Mesenchymal stem cell (in vitro differentiated cells and primary cell): ENCODE data around the gene SNX15.

ENCODE experiments used
- DNase-seq: peaks from one replicate; pipeline ENCODE4 v3.0.0-alpha.2; 2013
- H2AFZ ChIP-seq: one replicate; pipeline ENCODE4 v1.6.1; 2013; ENCODE audit warnings: low read depth, mild to moderate bottlenecking, control low read depth, inconsistent platforms, low read length, moderate library complexity
- H2AK5ac ChIP-seq: 2 replicates; pipeline ENCODE4 v1.6.1; 2013; ENCODE audit warnings: low read length, moderate library complexity, mild to moderate bottlenecking, inconsistent platforms; ENCODE audit not compliant: severe bottlenecking
- H2BK120ac ChIP-seq: one replicate; pipeline ENCODE4 v1.6.1; 2013; ENCODE audit warnings: low read depth, mild to moderate bottlenecking, inconsistent platforms, low read length, moderate library complexity
- H2BK12ac ChIP-seq, 2 experiments: one replicate each; pipeline ENCODE4 v1.6.1; 2013; ENCODE audit warnings: inconsistent platforms in 2 of 2, low read length in 2 of 2, mild to moderate bottlenecking in 2 of 2, moderate library complexity in 2 of 2, control low read depth in 1 of 2
- H2BK15ac ChIP-seq: one replicate; pipeline ENCODE4 v1.6.1; 2013; ENCODE audit warnings: mild to moderate bottlenecking, low read depth, inconsistent platforms; ENCODE audit not compliant: poor library complexity, severe bottlenecking
- H2BK5ac ChIP-seq: 2 replicates; pipeline ENCODE4 v1.6.1; 2013; ENCODE audit warnings: low read depth, mild to moderate bottlenecking, low read length, control low read depth, inconsistent platforms; ENCODE audit not compliant: poor library complexity, severe bottlenecking
- H3K14ac ChIP-seq, 2 experiments: one replicate each; pipeline ENCODE4 v1.6.1; 2013; ENCODE audit warnings: inconsistent platforms in 2 of 2, low read length in 2 of 2, control low read depth in 1 of 2, mild to moderate bottlenecking in 1 of 2, moderate library complexity in 1 of 2
- H3K18ac ChIP-seq, 2 experiments: one replicate each; pipeline ENCODE4 v1.6.1; 2013; ENCODE audit warnings: inconsistent platforms in 2 of 2, low read length in 2 of 2, control low read depth in 1 of 2, low read depth in 1 of 2, mild to moderate bottlenecking in 1 of 2
- H3K23ac ChIP-seq, 2 experiments: one replicate each; pipeline ENCODE4 v1.6.1; 2013; ENCODE audit warnings: inconsistent platforms in 2 of 2, low read length in 2 of 2, mild to moderate bottlenecking in 2 of 2, moderate library complexity in 2 of 2, control low read depth in 1 of 2
- H3K27ac ChIP-seq: 2 replicates; pipeline ENCODE4 v1.5.1; 2013; ENCODE audit warnings: mild to moderate bottlenecking, moderate library complexity, low read length, control low read depth, inconsistent platforms; ENCODE audit not compliant: poor library complexity, severe bottlenecking
- H3K27me3 ChIP-seq, 2 experiments: 2 replicates each; pipeline versions ENCODE4 v1.6.1 to v1.7.0; 2013; ENCODE audit warnings: low read length in 2 of 2, mild to moderate bottlenecking in 2 of 2, moderate library complexity in 2 of 2, control low read depth in 1 of 2, inconsistent platforms in 1 of 2; ENCODE audit not compliant: control insufficient read depth in 1 of 2, insufficient read depth in 1 of 2
- H3K36me3 ChIP-seq, 2 experiments: 2 replicates each; pipeline versions ENCODE4 v1.6.1 to v1.7.0; 2013; ENCODE audit warnings: low read length in 2 of 2, control low read depth in 1 of 2, inconsistent platforms in 1 of 2, low read depth in 1 of 2, mild to moderate bottlenecking in 1 of 2; ENCODE audit not compliant: insufficient read depth in 2 of 2, control insufficient read depth in 1 of 2
- H3K4ac ChIP-seq, 2 experiments: one replicate each; pipeline ENCODE4 v1.6.1; 2013; ENCODE audit warnings: inconsistent platforms in 2 of 2, low read length in 2 of 2, mild to moderate bottlenecking in 2 of 2, moderate library complexity in 2 of 2, control low read depth in 1 of 2, low read depth in 1 of 2
- H3K4me1 ChIP-seq: 2 replicates; pipeline ENCODE4 v1.6.1; 2013; ENCODE audit warnings: low read depth, low read length, control low read depth; ENCODE audit not compliant: control insufficient read depth, insufficient read depth
- H3K4me2 ChIP-seq: 2 replicates; pipeline ENCODE4 v1.6.1; 2013; ENCODE audit warnings: low read length, mild to moderate bottlenecking, inconsistent platforms; ENCODE audit not compliant: poor library complexity, severe bottlenecking
- H3K4me3 ChIP-seq, 2 experiments: 2 replicates each; pipeline versions ENCODE4 v1.5.1 to v1.7.0; 2013; ENCODE audit warnings: low read length in 2 of 2, mild to moderate bottlenecking in 2 of 2, control low read depth in 1 of 2, low read depth in 1 of 2; ENCODE audit not compliant: insufficient read depth in 1 of 2
- H3K79me1 ChIP-seq: replicated peaks from 2 replicates; pipeline ENCODE4 v1.6.1; 2013; ENCODE audit warnings: mild to moderate bottlenecking, control low read depth, low read length, inconsistent platforms; ENCODE audit not compliant: poor library complexity, severe bottlenecking
- H3K9ac ChIP-seq: 2 replicates; pipeline ENCODE4 v1.7.0; 2013; ENCODE audit warnings: mild to moderate bottlenecking, low read length, moderate library complexity
- H3K9me3 ChIP-seq: 2 replicates; pipeline ENCODE4 v1.7.0; 2013; ENCODE audit warnings: mild to moderate bottlenecking, low read length; ENCODE audit not compliant: control insufficient read depth
- H4K8ac ChIP-seq: one replicate; pipeline ENCODE4 v1.6.1; 2013; ENCODE audit warnings: inconsistent platforms, mild to moderate bottlenecking, low read length, moderate library complexity
- H4K91ac ChIP-seq: one replicate; pipeline ENCODE4 v1.6.1; 2013; ENCODE audit warnings: mild to moderate bottlenecking, low read length, inconsistent platforms
- WGBS: methylation state at CpG from one replicate; pipeline ENCODE4 v1.1.7; 2013; ENCODE audit warnings: mixed read lengths; 5-methylcytosine and 5-hydroxymethylcytosine counted together

SNX15 gene

GRCh38 chr11:65014726-65015227 is 12.5 kb upstream of the SNX15 start:
- Histone ChIP-seq H2BK120ac (no peak overlapping the region), H2AFZ (peak overlapping the region; percentile 51), H3K9ac (peak overlapping the region; percentile 96), H3K36me3 (peaks cover 16 to 18% of the 10 kb centered on the region in 2 experiments), H3K4me1 (peaks cover 12% of the 10 kb centered on the region), H3K4me2 (peak overlapping the region; percentile 95), H4K91ac (no peak overlapping the region), H3K79me1 (peaks cover 15% of the 10 kb centered on the region), H2BK5ac (no peak overlapping the region), H3K4me3 (peak overlapping the region; percentile 80 to 85), H3K27ac (no peak overlapping the region), H3K23ac (no peak overlapping the region), H3K18ac (peak overlapping the region in 1 of 2 experiments; percentile 72), H2BK12ac (peak overlapping the region in 1 of 2 experiments; percentile 11), H2AK5ac (no peak overlapping the region), H2BK15ac (no peak overlapping the region), H3K9me3 (no peaks in the 10 kb centered on the region), H3K27me3 (no peaks in the 10 kb centered on the region), H3K4ac (peak overlapping the region in 1 of 2 experiments; percentile 60), H3K14ac (peak overlapping the region in 1 of 2 experiments; percentile 35), H4K8ac (no peak overlapping the region)
- WGBS: 60% methylated on average over 13 of the region's 23 CpGs
- DNase-seq: no peak

- H2BK15ac ChIP-seq: no peak overlapping the region
- H2BK12ac ChIP-seq: no peak overlapping the region
- H3K14ac ChIP-seq: no peak overlapping the region
- WGBS: 94% methylated on average over 4 of the region's 4 CpGs
- H3K23ac ChIP-seq: no peak overlapping the region
- H3K4ac ChIP-seq: no peak overlapping the region
- peak overlapping the region; percentile 36 for H3K9ac ChIP-seq
- no peak overlapping the region for H2AK5ac ChIP-seq
- peaks cover 32 to 33% of the 10 kb centered on the region in 2 experiments for H3K36me3 ChIP-seq
- no peak overlapping the region for H3K27ac ChIP-seq
- H2BK120ac ChIP-seq: no peak overlapping the region
- DNase-seq: no peak
- H2BK5ac ChIP-seq: no peak overlapping the region
- H4K8ac ChIP-seq: no peak overlapping the region
- H2AFZ ChIP-seq: no peak overlapping the region
- H3K9me3 ChIP-seq: no peaks in the 10 kb centered on the region
- no peak overlapping the region for H3K4me2 ChIP-seq
- H3K27me3 ChIP-seq: no peaks in the 10 kb centered on the region
- H4K91ac ChIP-seq: peak overlapping the region; percentile 64
- no peak overlapping the region for H3K18ac ChIP-seq
- no peak overlapping the region for H3K4me3 ChIP-seq
- peaks cover 12% of the 10 kb centered on the region for H3K4me1 ChIP-seq
- H3K79me1 ChIP-seq: peaks cover 16% of the 10 kb centered on the region
Observed at GRCh38 chr11:65016705-65017104, 10.5 kb upstream of the SNX15 start.

DNA sequence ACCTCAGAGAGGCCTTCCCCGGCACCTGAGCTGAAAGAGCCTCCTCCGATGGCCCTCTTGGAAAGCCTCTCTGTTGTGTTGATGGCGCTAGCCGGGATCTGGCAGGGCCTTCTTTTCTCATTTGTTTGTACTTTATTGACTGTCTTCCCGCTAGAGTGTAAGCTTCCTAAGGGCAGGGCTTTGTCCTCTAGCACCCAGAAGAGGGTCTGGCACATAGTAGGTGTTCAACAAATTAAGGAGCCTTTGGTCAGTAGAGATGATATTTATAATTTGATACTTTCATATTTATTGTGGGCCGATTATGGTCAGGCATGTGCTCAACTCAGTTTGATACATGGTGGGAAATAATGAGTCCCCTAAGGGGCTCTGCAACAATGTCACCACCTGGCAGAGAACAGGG is 9.3 kb upstream of the SNX15 start:
- no peaks in the 10 kb centered on the region for H3K9me3 ChIP-seq

DNA sequence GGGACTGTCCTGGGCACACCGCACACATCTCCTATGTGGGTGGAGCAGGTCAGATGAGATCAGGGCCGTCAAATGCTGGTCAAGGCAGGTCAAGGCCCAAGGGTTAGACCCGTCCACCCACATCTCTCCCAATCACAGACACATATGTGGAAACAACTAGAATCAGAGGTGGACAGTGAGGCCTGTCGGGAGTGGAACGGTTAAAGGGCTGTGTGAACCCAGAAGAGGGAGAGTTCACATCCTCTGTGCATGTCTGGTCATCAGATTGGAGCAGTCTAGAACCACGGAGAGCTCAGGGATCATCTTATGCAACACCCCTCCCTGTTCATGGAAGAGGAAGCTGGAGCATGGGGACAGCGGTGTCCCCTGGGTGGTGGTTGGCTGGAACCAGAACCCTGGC is 7.4 kb upstream of the SNX15 start:
- Histone ChIP-seq H2BK5ac (no peak overlapping the region), H3K4me1 (peaks cover 9% of the 10 kb centered on the region), H3K79me1 (peaks cover 16% of the 10 kb centered on the region), H3K18ac (no peak overlapping the region), H3K9ac (no peak overlapping the region), H2AK5ac (no peak overlapping the region), H4K8ac (no peak overlapping the region), H2BK15ac (no peak overlapping the region), H2AFZ (no peak overlapping the region), H2BK120ac (no peak overlapping the region), H3K36me3 (peaks cover 38 to 40% of the 10 kb centered on the region in 2 experiments), H3K4ac (peak overlapping the region in 1 of 2 experiments; percentile 7), H3K9me3 (no peaks in the 10 kb centered on the region), H3K23ac (no peak overlapping the region), H4K91ac (no peak overlapping the region), H3K4me2 (no peak overlapping the region), H3K4me3 (no peak overlapping the region), H3K27me3 (no peaks in the 10 kb centered on the region), H3K14ac (no peak overlapping the region), H2BK12ac (no peak overlapping the region), H3K27ac (no peak overlapping the region)
- WGBS: 90% methylated on average over 4 of the region's 7 CpGs
- no peak for DNase-seq

More for the DNA sequence above, 9.3 kb upstream of the SNX15 start:
- Histone ChIP-seq H3K18ac (no peak overlapping the region), H2BK15ac (no peak overlapping the region), H2AK5ac (no peak overlapping the region), H2AFZ (no peak overlapping the region), H3K4ac (no peak overlapping the region), H2BK12ac (no peak overlapping the region), H2BK120ac (no peak overlapping the region), H4K8ac (no peak overlapping the region), H3K27ac (no peak overlapping the region), H3K4me3 (no peak overlapping the region), H4K91ac (no peak overlapping the region), H3K36me3 (peaks cover 38 to 40% of the 10 kb centered on the region in 2 experiments), H3K14ac (no peak overlapping the region), H3K23ac (no peak overlapping the region), H2BK5ac (no peak overlapping the region), H3K4me2 (no peak overlapping the region), H3K27me3 (no peaks in the 10 kb centered on the region), H3K4me1 (peaks cover 12% of the 10 kb centered on the region), H3K9ac (no peak overlapping the region), H3K79me1 (peaks cover 16% of the 10 kb centered on the region)
- 99% methylated on average over 6 of the region's 6 CpGs for WGBS
- no peak for DNase-seq
